ENCODE results near the gene PRPF6.
"Not testable (repeated sequence)": the region's sequence is repeated elsewhere in the genome, so short reads cannot be mapped to it uniquely, and the experiment has no call there.

PRPF6 gene

DNA sequence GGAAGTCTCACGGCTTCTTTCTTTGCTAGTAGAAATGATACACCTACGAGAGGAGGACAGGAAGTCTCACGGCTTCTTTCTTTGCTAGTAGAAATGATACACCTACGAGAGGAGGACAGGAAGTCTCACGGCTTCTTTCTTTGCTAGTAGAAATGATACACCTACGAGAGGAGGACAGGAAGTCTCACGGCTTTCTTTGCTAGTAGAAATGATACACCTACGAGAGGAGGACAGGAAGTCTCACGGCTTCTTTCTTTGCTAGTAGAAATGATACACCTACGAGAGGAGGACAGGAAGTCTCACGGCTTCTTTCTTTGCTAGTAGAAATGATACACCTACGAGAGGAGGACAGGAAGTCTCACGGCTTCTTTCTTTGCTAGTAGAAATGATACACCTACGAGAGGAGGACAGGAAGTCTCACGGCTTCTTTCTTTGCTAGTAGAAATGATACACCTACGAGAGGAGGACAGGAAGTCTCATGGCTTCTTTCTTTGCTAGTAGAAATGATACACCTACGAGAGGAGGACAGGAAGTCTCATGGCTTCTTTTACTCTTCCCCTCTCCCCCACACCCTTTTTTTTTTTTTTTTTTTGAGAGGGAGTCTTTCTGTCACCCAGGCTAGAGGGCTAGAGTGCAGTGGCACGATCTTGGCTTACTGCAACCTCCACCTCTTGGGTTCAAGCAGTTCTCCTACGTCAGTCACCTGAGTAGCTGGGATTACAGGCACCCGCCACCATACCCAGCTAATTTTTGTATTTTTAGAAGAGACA is 31.6 kb downstream of the PRPF6 start:
- not testable (repeated sequence) for DNase-seq (ENCODE audit: low read depth in 2 of 2)

DNA sequence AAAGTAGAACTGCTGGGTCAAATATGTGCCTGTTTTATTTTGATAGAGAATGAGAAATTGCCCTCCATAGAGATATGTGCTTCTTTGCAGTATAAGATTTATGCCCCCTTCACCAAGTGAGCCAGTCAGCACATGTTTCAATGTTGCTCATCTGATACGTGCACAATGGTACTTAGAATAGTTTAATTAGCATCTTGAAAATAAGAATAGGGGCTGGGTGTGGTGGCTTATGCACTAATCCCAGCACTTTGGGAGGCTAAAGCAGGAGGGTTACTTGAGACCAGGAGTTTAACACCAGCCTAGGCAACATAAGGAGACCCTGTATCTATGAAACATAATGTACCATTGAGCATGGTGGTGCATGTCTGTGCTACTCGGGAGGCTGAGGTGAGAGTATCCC is 34.7 kb downstream of the PRPF6 start:
- DNase-seq (ENCODE audit: low read depth in 2 of 2) = no peak

DNA sequence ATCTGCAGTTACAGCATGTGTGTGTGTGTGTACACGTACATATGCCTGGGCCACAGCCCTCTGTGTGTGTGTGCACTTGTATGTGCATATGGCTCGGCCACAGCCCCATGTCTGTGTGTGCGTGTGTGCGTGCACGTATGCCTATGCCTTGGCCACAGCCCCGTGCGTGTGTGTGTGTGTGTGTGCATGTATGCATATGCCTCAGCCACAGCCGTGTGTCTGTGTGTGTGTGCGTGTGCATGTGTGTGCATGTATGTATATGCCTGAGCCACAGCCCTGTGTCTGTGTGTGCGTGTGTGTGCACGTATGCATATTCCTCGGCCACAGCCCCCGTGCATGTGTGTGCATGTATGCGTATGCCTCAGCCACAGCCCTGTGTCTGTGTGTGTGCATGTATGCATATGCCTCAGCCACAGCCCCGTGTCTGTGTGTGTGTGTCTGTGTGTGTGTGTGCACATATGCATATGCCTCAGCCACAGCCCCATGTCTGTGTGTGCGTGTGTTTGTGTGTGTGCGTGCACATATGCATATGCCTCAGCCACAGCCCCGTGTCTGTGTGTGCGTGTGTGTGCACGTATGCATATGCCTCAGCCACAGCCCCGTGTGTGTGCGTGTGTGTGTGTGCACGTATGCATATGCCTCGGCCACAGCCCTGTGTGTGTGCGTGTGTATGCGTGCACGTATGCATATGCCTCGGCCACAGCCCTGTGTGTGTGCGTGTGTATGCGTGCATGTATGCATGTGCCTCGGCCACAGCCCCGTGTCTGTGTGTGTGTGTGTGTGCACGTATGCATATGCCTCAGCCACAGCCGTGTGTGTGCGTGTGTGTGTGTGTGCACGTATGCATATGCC is 40.4 kb downstream of the PRPF6 start:
- no peak for DNase-seq (ENCODE audit: low read depth in 2 of 2)

DNA sequence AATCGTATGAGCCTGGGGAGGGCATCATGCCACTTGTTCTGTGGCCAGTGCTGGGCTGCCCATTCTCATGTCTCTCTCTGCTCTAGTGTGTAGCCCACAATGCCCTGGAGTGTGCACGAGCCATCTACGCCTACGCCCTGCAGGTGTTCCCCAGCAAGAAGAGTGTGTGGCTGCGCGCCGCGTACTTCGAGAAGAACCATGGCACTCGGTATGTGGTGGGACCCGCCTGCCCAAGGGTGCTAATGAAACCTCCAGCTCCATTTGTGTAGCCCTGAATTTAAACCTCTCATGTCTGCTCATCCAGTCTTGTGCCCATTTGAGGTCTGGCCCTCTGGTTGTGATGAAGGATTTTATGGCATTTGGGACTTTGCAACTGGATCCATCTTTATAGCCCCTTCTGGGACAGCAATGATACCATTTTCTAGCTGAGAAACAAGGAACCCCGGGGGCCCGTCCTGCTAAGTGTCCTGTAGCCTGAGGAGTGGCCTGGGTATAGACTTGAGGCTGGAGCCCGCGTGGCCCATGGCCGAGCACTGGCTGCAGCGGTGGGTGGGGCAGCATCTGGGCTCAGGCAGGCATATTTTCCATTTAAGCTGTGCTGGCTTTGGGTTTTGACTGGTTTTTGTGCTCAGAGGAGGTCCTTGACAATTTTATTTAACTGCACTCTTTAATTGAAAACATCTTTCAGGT is 41.9 kb downstream of the PRPF6 start:
- DNase-seq (ENCODE audit: low read depth in 2 of 2) = no peak

DNA sequence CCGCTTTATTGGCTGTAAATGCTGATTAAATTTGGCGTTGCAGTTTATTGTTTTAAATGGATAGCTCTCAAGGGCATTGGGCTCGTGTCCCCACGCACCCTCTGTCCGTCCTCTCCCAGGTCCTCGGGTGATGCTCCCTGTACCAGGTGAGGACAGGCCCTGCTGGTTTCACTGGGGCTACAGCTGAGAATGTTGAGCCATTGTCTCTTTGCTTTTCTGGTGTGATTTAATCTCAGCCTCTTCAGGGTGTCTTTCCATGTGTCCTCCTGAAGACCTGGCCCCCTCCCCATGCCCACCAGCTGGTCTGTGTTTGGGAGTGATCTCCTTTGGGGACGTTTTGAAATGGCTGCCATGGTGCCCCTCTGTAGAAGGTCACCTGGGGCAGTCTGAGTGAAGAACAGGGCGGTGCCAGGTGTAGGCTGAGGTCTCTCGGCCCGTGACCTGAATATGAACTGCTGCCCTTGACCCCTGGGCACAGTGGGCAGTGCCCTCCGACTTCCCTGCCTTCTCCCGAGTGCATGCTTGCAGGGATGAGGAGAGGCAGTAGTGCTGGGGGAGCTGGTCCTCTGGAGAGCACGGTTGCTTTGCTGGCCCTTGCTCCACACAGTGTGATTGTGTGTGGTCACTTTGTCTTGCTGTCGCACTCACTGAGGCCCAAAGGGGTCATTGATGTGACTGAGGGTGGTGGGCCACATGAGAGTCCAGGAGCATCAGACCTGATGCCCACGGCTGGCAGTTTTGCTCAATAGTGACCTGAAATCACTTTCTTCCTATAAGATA is 42.6 kb downstream of the PRPF6 start:
- no peak for DNase-seq (ENCODE audit: low read depth in 2 of 2)

DNA sequence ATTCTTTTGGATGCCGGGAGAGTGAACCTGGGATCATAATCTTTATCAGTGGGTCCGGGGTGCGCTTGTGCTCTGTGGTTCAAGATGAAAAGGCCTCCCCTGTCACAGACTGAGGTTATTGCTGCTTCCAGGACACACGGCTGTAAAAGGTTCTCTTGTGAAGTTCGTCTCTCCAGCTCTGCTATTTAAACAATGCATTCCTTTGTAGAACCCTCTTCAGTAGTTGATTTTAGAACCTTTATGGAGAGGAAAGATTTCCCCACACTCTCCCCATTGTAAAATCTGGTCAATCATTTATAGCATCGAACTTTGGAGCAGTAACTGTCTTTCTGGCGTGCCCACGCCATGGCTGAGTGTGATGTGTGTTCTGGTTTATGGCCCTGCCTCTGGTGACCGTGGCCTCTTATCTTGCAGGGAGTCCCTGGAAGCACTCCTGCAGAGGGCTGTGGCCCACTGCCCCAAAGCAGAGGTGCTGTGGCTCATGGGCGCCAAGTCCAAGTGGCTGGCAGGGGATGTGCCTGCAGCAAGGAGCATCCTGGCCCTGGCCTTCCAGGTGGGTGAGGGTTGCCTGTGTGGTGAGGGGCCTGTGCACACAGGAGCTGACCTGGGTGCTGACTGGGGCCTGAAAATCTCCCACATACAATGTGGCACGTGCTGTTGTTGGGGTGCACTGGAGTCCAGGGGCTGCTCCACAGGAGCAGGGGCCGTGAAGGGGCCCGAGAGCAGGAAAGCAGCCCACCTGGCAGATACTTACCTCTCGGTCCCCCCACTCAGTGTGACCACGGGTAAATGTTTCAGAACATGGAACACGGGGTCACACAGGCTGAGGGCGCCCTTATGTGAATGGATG is 43.4 kb downstream of the PRPF6 start:
- no peak for DNase-seq (ENCODE audit: low read depth in 2 of 2)

DNA sequence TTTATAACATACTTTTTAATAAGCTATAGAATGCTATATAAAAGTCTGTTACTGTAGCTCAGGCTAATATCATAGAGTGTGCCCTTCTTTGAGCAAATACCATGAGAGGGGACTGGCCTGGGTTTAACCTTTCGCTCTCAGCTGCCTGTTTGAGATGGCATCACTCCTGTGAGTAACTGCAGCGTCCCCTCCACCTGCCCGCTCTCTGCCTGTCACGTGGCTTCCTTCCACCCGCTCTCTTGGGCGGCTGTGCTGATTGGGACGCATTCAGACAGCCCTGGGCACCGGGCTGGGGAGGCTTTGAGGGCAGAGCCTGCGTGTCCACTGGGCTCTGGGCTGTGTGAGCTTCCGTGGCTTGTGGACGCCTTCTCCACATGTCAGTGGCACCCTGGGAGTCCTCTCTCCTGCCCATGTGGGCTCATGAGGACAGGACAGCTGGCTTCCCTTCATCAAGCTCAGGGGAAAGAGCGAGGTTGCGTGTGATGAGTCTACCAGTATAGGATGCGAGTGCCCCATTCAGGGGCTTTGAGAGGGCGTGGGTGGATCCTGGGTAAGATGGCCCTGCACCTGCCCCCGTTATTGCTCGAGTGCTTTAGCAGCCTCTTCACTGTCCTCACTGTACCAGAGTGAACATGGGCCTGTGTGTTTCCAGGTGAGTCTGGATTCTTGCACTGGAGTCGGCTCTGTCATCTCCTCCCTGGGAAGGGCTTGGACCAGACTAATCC is 44.3 kb downstream of the PRPF6 start:
- no peak for DNase-seq (ENCODE audit: low read depth in 2 of 2)

DNA sequence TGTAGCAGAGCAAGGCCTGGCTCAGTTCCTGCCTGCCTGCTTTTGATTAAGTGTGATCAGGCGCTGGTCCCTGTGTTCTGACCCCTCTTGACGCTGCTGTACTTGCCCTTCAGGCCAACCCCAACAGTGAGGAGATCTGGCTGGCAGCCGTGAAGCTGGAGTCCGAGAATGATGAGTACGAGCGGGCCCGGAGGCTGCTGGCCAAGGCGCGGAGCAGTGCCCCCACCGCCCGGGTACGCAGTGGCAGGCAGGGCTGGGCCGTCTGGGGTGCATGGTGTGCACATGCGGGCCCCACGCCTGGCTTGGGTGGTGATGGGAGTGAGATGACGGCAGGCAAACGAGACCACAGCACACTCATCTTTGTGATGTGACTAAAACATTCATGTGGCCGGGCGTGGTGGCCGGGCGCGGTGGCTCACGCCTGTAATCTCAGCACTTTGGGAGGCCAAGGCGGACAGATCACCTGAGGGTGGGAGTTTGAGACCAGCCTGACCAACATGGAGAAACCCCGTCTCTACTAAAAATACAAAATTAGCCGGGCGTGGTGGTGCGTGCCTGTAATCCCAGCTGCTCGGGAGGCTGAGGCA is 45.0 kb downstream of the PRPF6 start:
- no peak for DNase-seq (ENCODE audit: low read depth in 2 of 2)

DNA sequence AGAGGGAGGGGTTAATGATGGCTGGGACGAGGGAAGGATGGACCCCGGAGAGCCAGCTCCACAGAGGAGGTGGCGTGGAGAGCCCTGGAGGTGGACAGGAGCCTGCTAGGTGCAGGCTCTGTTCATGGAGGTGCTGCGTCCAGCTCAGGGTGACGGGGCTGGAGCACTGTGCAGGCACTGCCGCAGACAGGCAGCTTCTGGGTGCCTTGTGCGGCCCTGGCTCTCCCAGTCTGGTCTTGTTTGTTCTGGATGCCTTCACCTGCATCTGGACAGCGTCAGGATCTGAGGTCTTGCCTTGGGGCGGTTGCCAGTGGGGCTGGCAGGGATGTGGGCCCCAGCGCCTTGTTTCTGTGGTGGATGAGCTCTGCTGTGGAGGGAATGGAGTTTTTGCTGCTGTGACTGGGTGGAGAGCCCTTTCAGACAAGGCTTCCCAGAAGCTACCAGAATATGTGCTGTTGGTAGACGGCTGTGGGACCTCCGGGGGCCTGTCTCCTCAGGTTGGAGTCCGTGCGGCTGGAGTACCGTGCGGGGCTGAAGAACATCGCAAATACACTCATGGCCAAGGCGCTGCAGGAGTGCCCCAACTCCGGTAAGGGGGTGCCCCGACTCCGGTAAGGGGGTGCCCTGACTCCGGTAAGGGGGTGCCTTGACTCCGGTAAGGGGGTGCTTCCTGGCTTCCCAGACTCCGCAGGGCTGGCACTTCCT is 47.2 kb downstream of the PRPF6 start:
- DNase-seq (ENCODE audit: low read depth in 2 of 2) = no peak

DNA sequence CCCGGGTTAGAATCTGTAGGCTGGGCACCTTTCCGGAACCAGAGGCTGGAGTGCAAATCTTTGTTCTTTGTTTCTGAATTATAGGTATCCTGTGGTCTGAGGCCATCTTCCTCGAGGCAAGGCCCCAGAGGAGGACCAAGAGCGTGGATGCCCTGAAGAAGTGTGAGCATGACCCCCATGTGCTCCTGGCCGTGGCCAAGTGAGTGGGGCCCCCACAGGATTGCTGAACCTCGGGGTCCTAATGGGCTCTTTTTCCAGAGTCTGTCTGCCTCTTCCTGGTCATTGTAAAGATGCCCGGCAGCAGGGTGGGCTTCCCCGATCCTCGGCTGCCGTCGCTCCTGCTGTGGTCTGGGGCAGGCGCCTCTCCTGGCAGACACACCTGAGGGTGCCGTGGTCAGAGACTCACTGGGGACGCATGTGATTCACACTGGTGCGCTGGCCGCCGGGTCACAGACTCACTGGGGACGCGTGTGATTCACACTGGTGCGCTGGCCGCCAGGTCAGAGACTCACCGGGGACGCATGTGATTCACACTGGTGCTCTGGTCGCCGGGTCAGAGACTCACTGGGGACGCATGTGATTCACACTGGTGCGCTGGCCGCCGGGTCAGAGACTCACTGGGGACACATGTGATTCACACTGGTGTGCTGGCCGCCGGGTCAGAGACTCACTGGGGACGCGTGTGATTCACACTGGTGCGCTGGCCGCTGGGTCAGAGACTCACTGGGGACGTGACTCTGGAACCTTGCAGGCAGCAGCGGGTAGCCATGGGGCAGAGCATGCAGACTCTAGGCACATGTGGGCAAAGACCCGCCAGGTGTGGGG is 48.6 kb downstream of the PRPF6 start:
- DNase-seq (ENCODE audit: low read depth in 2 of 2) = no peak

DNA sequence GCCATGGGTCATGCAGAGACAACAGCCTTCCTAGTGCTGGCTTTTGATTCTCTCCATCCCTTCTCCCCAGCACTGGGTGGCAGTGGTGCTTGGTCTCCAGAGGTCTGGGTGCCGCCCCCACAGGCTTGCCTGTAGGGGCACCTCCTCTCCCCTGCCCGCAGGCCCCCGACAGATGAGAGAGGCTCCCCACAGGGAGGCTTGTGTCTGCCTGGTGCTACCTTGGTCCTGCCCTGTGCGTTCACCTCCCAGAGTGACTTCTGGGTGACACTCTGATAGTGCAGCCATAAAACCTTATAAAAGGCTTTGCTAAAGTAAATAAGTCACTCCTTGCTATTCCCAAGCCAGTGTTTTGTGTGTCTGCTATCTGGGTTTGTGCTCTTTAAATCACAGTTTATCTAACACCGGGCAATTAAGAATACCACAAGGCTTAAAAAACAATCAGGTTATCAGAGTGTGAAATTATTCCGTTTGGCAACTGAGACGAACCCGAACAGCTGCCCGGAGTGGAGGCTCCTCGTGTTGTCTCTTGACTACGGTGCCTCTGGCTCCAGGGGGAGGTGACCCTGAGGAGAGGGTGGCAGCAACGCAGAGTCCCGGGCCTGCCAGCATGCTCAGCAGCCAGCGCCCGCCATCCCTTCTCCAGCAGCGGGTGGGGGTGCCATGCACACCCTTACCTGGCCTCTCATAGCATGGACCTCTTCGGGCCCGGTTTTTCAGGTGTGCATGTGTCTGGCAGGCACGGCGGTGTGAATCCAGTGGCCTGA is 49.6 kb downstream of the PRPF6 start:
- no peak for DNase-seq (ENCODE audit: low read depth in 2 of 2)

DNA sequence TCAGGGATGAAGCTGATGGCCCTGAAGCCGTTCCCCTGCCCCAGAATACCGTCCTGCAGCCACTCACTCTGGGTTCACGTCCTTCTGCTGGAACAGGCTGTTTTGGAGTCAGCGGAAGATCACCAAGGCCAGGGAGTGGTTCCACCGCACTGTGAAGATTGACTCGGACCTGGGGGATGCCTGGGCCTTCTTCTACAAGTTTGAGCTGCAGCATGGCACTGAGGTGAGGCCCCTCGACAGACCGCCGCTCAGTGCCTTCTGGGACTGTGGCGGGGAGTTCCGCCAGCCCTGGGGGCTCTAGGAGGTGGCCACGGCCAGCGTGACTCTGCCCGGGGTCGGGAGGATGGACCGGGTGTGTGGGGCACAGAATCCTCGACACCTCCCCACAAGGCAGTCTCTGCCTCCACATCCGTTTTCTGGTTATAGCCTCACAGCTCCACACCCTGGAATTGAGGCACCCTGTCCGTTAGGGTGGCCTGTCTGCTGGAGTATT is 50.9 kb downstream of the PRPF6 start:
- no peak for DNase-seq (ENCODE audit: low read depth in 2 of 2)

DNA sequence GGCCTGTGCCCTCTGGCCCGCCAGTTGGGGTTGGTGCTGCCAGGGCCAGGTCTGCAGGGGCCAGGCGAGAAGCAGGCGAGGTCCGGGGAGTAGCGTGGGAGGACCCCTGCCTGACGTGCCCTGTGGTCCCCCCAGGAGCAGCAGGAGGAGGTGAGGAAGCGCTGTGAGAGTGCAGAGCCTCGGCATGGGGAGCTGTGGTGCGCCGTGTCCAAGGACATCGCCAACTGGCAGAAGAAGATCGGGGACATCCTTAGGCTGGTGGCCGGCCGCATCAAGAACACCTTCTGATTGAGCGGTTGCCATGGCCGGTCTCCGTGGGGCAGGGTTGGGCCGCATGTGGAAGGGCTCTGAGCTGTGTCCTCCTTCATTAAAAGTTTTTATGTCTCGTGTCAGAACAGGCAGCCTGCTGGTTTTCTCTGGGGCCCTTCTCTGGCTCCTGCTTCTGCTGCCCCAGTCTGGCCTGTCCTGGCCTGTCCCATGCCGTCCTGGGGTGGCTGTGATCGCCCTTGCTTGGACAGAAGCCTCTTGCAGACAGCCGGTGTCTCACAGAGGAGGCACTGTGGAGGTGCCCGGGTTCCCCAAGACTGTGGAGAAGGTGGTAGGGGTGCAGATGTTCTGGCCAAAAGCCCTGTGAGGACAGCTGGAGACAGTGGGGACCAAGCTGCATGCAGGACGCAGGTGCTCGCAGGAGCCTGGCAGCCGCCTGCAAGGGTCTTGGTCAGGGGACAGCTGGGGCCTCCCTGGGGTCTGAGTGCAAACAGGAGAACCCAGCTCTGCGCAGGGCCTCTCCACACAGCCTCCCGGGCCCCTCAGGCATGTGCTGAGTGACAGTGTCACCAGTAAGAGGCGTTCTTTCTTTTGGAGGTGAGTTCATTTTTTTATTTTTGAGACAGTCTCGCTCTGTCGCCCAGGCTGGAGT is 52.0 kb downstream of the PRPF6 start:
- no peak for DNase-seq (ENCODE audit: low read depth in 2 of 2)

DNA sequence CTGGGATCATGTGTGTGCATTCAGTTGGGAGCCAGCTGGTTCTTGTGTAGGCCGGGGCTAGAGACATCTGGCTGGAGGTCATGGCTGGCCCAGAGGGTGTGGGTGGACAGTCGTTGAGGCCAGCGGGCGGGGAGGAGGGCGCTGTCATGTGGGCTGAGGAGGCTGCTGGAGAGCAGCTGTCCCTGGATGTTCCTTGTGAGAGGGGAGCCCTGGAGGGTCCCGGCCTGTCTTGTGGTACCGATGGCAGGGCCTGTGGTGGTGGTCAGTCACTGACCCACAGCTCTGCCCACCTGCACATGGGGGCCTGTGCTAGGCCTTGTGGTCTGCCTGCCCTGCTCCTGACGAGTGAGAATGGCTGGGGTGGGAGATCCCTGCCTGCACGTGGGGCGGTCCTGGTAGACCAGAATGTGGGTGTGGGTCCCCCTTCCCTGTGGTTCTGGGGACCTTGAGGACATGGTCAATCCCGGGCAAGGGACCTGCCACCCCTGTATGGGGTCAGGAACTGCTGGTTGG is 53.1 kb downstream of the PRPF6 start:
- no peak for DNase-seq (ENCODE audit: low read depth in 2 of 2)

DNA sequence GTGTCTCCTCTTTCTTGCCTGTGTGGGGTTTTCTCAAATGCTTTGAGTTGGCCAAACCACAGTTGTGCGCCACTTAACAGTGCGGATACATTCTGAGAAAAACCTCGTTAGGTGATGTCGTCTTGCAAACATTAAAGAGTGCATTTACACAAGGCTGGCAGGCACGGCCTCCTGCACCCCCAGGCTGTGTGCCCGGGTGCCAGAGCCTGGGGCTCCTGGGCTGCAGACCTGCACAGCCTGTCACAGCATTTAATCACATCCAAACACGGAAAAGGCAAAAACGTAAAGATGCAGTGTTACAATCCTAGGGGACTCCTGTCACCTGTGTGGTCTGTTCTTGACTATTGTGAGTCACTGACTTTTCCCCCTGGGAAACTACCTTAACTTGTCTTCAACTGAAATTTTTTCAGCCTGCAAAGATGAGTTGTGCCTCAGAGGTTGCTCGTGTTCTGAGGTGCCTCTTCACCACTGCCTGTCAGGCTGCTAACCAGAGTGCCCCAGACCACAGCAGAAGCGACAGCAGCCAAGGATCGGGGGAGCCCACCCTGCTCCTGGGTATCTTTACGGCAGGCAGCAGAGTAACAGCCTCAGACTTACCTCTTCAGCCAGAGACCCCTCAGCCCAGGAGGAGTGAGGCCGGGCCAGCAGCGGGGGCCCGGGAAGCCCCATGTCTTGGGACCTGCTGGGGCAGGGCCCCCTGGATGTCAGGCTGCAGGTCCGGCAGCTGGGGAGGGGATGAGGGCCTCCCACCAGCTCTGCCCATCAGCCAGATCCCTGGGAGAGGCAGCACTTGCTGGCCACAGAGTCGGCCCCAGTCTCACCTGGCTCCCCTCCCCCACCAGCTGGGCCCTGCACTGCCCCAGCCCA is 54.4 kb downstream of the PRPF6 start:
- DNase-seq (ENCODE audit: low read depth in 2 of 2) = no peak
